A673 (cell line): ENCODE results near the gene COL28A1.

ENCODE experiments used
- EZH2 ChIP-seq: fragments of 200-600 bp; sonication (generic); IDR thresholded peaks from 2 replicates; pipeline ENCODE4 v1.6.1; 2017; ENCODE audit warnings: borderline replicate concordance, low read depth, mild to moderate bottlenecking, mixed read lengths, antibody characterized with exemption, low read length; ENCODE audit not compliant: poor library complexity, severe bottlenecking
- TF ChIP-seq, protein P1 (sequence below): fragments of 300-800, 200-600 bp; sonication (generic); conservative IDR thresholded peaks from 2 replicates; pipeline ENCODE4 v1.5.1; 2017; ENCODE audit warnings: low read depth, mild to moderate bottlenecking, antibody characterized with exemption, low read length, moderate library complexity, mixed read lengths

DNA sequence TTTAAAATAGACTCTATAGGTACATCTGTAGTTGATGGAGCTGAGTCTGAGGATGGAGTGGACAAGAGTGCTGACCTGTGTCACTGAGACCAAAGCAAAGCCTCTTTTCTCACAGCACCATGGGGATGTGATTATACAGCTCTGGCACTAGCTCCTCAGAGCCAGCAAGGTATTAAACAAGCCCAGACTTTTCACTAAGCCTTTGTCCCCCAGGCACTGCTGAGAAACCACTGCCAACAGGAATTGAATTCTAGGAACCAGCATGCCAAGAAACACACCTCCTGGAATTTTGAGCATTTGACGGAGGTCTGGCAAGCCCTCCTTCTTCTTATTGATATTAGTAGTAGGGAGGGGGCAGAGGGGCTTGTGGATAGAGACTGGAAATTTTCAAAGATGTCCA lies 206.3 kb downstream of the COL28A1 start:
- TF ChIP-seq, protein P1, sequence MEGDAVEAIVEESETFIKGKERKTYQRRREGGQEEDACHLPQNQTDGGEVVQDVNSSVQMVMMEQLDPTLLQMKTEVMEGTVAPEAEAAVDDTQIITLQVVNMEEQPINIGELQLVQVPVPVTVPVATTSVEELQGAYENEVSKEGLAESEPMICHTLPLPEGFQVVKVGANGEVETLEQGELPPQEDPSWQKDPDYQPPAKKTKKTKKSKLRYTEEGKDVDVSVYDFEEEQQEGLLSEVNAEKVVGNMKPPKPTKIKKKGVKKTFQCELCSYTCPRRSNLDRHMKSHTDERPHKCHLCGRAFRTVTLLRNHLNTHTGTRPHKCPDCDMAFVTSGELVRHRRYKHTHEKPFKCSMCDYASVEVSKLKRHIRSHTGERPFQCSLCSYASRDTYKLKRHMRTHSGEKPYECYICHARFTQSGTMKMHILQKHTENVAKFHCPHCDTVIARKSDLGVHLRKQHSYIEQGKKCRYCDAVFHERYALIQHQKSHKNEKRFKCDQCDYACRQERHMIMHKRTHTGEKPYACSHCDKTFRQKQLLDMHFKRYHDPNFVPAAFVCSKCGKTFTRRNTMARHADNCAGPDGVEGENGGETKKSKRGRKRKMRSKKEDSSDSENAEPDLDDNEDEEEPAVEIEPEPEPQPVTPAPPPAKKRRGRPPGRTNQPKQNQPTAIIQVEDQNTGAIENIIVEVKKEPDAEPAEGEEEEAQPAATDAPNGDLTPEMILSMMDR = no peak
- no peak for TF ChIP-seq EZH2
